ENCODE measurements around the gene CDH20.

CDH20 gene

DNA sequence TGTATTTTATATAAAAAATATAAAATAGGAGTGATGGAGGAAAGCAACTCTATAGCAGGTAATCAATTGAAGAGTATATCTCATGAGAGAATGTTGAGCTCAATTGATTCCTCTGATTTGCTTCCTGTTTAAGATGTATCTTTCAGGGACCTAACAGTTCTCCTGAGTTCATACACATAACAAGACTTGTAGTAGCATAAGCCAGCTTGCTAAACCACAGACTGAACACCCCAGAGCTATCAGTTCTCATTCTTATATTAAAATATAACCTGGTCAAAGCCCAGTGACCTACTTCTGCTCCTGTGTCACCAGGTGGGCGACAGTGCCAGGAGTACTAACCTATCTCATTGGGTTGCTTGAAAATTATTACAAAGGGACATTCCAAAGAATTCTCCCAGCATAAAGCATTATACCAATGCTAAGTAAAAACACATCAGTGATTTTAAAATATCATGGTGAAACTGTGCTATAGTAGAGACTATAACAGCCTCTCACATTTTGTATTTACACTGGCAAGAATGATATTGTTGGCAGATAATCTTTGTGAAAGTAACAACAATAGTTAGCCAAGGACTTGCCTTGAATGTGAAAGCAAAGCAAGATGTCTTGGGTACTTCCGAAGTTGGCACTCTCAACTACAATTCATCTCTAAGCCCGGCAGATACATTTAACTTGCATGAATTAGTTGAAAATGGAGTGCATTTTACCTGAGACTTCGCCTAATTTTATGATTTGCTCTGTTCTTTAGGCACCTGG, 40.8 kb upstream of the CDH20 start:
- Histone ChIP-seq H3K36me3 (no peaks in the 10 kb centered on the region), H3K27ac (no peak overlapping the region), H3K4me3 (ENCODE audit: low read depth, low read length) (no peak overlapping the region), H3K9me3 (ENCODE audit: severe bottlenecking) (no peaks in the 10 kb centered on the region), H3K27me3 (ENCODE audit: insufficient read depth, low read depth, severe bottlenecking) (no peaks in the 10 kb centered on the region)
- DNase-seq: no peak
- TF ChIP-seq, protein P1, sequence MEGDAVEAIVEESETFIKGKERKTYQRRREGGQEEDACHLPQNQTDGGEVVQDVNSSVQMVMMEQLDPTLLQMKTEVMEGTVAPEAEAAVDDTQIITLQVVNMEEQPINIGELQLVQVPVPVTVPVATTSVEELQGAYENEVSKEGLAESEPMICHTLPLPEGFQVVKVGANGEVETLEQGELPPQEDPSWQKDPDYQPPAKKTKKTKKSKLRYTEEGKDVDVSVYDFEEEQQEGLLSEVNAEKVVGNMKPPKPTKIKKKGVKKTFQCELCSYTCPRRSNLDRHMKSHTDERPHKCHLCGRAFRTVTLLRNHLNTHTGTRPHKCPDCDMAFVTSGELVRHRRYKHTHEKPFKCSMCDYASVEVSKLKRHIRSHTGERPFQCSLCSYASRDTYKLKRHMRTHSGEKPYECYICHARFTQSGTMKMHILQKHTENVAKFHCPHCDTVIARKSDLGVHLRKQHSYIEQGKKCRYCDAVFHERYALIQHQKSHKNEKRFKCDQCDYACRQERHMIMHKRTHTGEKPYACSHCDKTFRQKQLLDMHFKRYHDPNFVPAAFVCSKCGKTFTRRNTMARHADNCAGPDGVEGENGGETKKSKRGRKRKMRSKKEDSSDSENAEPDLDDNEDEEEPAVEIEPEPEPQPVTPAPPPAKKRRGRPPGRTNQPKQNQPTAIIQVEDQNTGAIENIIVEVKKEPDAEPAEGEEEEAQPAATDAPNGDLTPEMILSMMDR (IDR thresholded peaks at IDR 0.05; ENCODE audit: low read depth, low read length): no peak

- TF ChIP-seq, protein P1 (IDR thresholded peaks at IDR 0.05; ENCODE audit: low read depth, low read length): no peak
- Histone ChIP-seq H3K27me3 (ENCODE audit: insufficient read depth, low read depth, severe bottlenecking) (no peaks in the 10 kb centered on the region), H3K36me3 (no peaks in the 10 kb centered on the region), H3K9me3 (ENCODE audit: severe bottlenecking) (no peaks in the 10 kb centered on the region), H3K4me3 (ENCODE audit: low read depth, low read length) (no peak overlapping the region), H3K27ac (no peak overlapping the region)
- DNase-seq: no peak
Measured at GRCh38 chr18:61295153-61295552, 38.1 kb upstream of the CDH20 start.

DNA sequence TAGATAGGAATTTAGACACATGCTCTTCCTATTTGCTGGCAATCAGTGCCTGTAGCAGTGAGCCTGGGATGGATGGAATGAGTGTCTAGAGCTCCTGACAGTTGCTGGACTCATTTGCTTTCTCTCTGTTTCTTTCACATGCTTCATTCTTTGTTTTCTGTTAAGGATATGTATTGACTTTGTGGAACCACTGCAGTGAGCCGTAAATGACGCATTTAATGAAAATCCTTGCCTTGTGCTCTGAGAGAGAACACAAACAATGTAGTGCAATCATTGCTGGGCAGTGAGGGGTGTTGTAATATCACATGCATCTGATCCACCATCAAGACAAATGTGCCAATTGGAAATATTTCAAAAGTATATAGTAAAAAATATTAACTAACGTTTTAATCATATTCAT, 25.2 kb upstream of the CDH20 start:
- Histone ChIP-seq H3K9me3 (ENCODE audit: severe bottlenecking) (no peaks in the 10 kb centered on the region), H3K27ac (no peak overlapping the region), H3K27me3 (ENCODE audit: insufficient read depth, low read depth, severe bottlenecking) (no peaks in the 10 kb centered on the region), H3K36me3 (no peaks in the 10 kb centered on the region), H3K4me3 (ENCODE audit: low read depth, low read length) (no peak overlapping the region)
- DNase-seq: no peak
- TF ChIP-seq, protein P1 (IDR thresholded peaks at IDR 0.05; ENCODE audit: low read depth, low read length): no peak

DNA sequence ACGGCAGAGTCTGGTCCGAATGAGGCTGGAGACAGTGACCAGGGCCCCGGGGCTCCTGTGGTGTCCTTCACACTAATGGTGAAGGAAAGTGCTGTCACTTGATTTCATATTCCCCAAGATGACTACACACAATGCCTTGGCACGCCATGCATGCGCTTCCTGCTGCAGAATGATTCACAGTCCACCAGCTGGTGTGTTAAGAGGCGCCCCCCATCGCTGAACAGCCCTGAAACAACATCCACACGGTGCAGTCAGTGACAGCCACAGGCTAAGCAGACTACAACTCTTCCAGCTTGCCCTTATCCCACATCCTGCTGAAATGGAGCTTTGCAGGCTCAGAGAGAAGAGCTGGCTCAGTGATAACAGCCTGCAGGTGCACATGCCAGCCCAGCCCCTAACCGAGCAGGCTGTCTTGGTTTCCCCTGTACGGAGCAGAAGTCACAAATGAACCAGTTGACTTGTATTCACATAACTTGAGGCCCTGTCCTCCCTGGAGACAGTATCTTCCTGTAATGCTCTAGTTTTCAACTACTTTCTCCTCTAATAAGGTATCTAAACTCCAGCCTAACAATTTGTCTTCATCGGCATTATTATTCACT, 24.3 kb upstream of the CDH20 start:
- Histone ChIP-seq H3K4me3 (ENCODE audit: low read depth, low read length) (no peak overlapping the region), H3K27me3 (ENCODE audit: insufficient read depth, low read depth, severe bottlenecking) (no peaks in the 10 kb centered on the region), H3K27ac (no peak overlapping the region), H3K9me3 (ENCODE audit: severe bottlenecking) (no peaks in the 10 kb centered on the region), H3K36me3 (no peaks in the 10 kb centered on the region)
- DNase-seq: no peak
- TF ChIP-seq, protein P1 (IDR thresholded peaks at IDR 0.05; ENCODE audit: low read depth, low read length): no peak

DNA sequence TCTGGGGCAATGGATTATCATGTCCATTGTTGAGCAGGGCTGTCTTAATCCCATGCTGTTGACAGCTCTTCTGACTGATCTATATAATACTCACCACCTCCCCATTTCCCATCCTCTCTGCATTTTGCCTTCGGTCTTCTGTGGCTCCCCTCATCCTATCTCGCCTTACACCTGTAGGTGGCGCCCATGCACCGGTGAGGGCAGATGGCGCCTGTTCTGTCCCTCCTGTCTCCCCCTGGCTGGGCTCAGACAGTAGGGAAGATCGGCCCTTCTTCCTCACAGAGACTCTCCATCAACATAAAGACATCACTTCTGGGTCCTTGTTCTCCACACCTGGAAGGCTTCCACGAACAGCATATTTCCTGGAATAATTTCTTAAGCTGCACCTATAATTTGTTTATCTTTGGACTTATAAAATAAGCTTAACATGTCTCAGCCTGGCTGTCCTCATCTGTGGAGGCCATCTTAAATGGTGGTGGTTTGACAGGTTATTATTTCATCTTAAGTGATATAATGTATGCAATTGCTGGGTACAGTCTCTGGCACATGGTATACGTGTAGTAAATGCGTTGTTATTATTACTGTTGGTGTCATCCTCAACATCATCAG, 10.9 kb upstream of the CDH20 start:
- Histone ChIP-seq H3K27ac (no peak overlapping the region), H3K4me3 (ENCODE audit: low read depth, low read length) (no peak overlapping the region), H3K36me3 (no peaks in the 10 kb centered on the region), H3K9me3 (ENCODE audit: severe bottlenecking) (no peaks in the 10 kb centered on the region), H3K27me3 (ENCODE audit: insufficient read depth, low read depth, severe bottlenecking) (no peaks in the 10 kb centered on the region)
- DNase-seq: peak; percentile 93
- TF ChIP-seq, protein P1 (IDR thresholded peaks at IDR 0.05; ENCODE audit: low read depth, low read length): peak; percentile 94
